NCI-H1417 (cell line): ENCODE measurements around the gene BFSP1.
A peak's percentile ranks its signal among the peaks of the same experiment; 100 is the strongest.

Experiments
- DNase-seq, 3 experiments: peaks; one replicate each; lab custom pipeline; 2025; lab: John Stamatoyannopoulos, UW

BFSP1 gene

GRCh38 chr20:17520583-17520982 lies 10.6 kb downstream of the BFSP1 start:
- no peak for DNase-seq

- no peak for DNase-seq
These were observed 11.4 kb downstream of the BFSP1 start for GRCh38 chr20:17519606-17520285.

DNA sequence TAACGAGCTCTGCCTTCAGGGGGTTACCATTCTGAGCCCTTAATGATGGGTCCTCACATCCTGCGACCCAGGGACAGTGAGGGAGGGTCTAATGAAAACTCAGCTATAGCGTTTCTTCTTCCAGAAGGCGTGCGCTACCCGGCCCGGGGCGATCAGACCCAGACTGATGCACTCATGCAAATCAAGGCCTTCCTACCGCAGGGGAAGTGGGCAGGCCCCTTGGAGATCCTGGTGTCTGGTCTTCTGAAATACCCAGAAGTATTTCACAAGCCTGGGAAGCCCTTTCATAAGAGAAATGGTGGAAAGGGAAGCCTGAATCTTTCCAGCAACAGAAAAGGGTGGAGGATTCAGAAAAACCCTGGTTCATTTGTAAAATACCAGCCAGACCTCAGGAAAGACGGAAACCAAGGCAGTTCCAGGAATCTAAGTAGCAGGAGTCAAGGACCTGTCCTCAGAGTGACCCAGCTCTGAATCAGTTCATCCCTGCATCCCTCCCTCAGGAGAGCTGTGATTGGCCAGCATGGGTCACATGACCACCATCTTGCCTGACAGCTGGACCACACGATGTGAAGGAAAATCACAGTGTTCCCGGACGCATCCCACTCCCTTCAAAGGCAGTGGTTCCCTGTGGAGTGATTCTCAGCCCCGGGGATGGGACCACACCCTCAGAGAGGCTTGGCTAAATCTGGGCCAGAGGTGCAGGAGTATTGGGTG lies 12.7 kb downstream of the BFSP1 start:
- DNase-seq, result no peak

- no peak for DNase-seq
These were observed 16.1 kb downstream of the BFSP1 start for GRCh38 chr20:17515053-17515452.

DNA sequence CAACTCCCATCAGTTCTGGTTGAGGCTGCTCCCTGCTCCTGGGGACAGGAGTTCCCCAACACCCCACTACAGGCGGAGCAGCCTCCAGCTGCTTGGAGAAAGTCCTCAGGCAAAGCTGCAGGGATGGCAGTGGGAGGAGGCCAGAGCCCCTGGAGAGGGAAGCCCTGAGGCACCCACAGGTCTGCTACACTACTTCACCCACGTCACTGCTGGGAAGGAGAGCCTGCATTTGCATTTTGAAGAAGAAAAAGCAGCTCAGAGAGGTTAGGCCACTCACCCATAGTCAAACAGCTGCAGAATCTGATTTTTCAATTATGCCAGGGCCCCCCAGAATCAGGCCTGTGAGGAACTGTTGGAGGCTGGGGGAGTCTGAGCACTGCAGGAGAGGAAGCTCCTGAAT lies 17.2 kb downstream of the BFSP1 start:
- DNase-seq, result no peak

- no peak for DNase-seq
These were observed 19.8 kb downstream of the BFSP1 start for GRCh38 chr20:17511401-17511800.

DNA sequence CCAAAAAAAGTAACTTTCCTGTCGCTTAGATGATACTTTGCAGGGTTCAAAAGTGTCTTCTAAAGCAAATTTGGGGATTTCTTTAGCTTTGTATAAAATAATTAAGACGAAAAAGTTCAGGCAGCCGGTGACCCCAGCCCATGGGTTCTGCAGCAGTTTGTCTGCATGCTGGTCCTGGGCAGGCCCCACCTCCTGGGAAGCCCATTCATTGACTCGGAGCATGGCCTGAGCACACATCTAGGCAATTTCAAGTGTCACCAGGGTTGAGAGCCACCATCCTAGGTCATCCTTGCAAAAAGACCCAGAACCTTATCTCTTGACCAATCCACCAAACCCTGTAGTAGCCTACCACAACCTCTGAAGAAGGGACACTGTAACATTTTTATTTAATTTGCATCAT lies 20.6 kb downstream of the BFSP1 start:
- DNase-seq, result no peak

DNA sequence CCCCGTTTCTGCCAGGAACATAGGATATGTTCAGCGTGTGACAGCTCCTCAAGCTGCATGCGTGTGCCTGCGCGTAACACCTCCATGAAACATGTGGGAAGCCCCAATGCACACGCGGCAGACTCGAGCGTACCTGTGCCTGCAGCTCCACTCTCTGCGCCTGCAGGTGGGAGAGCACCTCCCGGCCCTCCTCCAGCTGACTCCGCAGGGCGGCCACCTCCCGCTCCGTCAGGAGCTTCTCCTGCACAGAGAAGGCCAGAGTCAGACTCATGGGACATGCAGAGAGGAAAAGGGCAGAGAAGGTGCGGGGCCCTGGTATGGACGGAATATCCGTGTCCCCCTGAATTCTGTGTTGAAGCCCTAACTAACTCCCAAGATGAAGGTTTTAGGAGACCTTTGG lies 22.4 kb downstream of the BFSP1 start:
- DNase-seq, result no peak

- no peak for DNase-seq
These were observed 23.6 kb downstream of the BFSP1 start for GRCh38 chr20:17507531-17507930.

DNA sequence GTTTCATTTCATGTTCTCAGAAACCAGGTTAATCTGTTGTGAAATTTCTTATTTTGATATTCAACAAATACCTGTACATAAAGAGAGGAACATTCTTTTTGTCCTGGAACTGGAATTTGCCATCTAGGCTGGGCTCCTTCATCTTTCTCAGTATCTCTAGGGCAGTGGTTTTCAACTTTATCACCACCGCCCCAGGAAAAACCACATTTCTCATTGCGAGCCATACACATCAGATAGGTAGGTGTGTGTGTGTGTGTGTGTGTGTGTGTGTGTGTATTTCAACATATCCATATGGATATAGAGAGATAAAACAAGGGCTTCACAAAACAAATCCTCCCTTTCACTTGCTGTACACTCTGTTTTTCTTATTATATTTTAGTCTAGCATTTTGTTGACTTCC lies 24.1 kb downstream of the BFSP1 start:
- DNase-seq, result no peak

DNA sequence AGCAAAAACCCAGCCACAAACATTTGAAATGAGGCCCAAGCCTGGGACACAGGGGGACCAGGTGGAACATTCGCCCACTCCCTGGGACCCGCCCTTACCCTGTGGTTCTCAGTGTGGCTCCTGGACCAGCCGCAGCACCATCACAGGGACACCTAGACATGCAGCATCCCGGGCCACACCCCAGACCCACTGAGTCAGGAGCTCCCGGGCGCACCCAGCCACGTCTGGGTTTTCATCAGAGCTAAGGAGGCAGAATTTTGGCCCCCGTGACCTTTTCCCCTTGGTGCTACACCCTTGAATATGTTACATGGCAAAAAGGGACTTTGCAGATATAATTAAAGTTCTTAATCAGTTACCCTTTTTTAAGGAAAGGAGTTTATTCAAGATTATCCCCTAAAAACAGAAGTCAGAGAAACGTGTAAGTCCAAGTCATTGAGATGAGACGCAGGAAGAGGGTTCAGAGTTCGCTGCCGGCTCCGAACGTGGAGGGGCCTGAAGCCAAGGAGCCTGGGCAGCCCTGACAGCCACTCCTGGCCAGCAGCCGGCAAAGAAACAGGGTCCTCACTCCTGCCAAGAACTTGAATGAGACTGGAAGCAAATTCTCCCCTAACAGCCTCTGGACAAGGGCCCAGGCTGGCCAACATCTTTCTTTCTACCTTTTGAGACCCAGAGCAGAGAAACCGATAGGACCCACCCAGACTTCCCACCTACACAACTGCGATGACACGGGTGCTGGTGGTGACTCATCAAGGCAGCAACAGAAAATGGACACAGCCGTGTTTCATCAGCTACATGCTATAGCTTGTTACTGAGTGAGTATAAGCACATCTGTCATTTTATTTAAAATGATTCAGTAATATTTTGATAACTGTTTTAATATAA lies 25.3 kb downstream of the BFSP1 start:
- no peak for DNase-seq

GRCh38 chr20:17504898-17505635 lies 26.1 kb downstream of the BFSP1 start:
- DNase-seq, result peak; percentile 22 to 78 (median 47)

- no peak for DNase-seq
These were observed 26.9 kb downstream of the BFSP1 start for GRCh38 chr20:17504066-17504897.

GRCh38 chr20:17503301-17504065 lies 27.7 kb downstream of the BFSP1 start:
- DNase-seq, result no peak

GRCh38 chr20:17502105-17502504 lies 29.1 kb downstream of the BFSP1 start:
- no peak for DNase-seq

- DNase-seq, result no peak
These were observed 29.5 kb downstream of the BFSP1 start for GRCh38 chr20:17501701-17502100.

DNA sequence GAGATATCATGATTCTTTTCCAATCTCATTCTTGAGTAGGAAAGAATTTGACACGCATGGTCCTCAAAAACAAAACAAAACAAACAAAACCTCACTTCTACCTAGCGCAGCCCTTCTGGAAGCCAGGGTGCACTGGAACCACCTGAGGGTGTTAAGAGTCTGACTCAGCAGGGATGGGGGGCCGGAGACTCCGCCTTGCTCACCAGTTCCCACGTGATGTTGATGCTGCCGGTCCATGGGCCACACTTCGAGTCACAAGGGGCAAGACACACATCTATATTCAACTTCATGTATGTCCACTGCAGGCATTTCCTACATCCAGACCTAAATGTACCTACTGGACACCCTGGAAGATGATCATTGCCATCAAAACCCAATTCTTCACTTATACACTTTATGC lies 30.4 kb downstream of the BFSP1 start:
- no peak for DNase-seq

GRCh38 chr20:17500271-17500670 lies 30.9 kb downstream of the BFSP1 start:
- no peak for DNase-seq

DNA sequence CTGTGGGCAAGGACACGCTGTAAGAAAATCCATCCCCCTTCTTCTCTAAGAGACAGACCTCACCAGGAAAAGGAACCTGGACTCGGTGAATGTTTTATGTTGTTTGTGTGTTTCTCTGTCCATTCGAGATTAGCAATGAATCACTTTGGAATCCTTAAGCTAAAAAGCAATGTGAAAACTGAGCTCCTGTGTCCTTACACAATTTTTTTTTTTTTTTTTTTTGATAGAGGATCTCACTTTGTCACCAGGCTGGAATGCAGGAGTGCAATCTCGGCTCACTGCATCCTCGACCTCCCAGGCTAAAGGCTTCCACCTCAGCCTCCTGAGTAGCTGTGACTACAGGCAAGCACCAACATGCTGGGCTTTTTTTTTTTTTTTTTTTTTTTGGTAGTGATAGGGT lies 32.1 kb downstream of the BFSP1 start:
- no peak for DNase-seq

GRCh38 chr20:17498641-17499040 lies 32.5 kb downstream of the BFSP1 start:
- peak in 1 of 3 experiments; percentile 1 for DNase-seq
